ENCODE results near the gene PCDH19.

The PCDH19 gene

GRCh38 chrX:100395781-100396180, 14.3 kb downstream of the PCDH19 start:
- DNase-seq = no peak

- DNase-seq = no peak
These were observed 28.5 kb downstream of the PCDH19 start for GRCh38 chrX:100381619-100382018.

- peak; percentile 8 for DNase-seq
These were observed 30.6 kb downstream of the PCDH19 start for GRCh38 chrX:100379388-100379986.

- no peak for DNase-seq
These were observed 32.2 kb downstream of the PCDH19 start for GRCh38 chrX:100377826-100378225.

- no peak for DNase-seq
These were observed 33.5 kb downstream of the PCDH19 start for GRCh38 chrX:100376576-100376975.

GRCh38 chrX:100373673-100374072, 36.4 kb downstream of the PCDH19 start:
- no peak for DNase-seq

GRCh38 chrX:100368167-100368566, 41.9 kb downstream of the PCDH19 start:
- peak; percentile 17 for DNase-seq

GRCh38 chrX:100363896-100364295, 46.2 kb downstream of the PCDH19 start:
- no peak for DNase-seq

GRCh38 chrX:100358766-100359165, 51.3 kb downstream of the PCDH19 start:
- DNase-seq = no peak

GRCh38 chrX:100356351-100356896, 53.6 kb downstream of the PCDH19 start:
- no peak for DNase-seq

- DNase-seq = no peak
These were observed 54.4 kb downstream of the PCDH19 start for GRCh38 chrX:100355680-100356079.

- no peak for DNase-seq
These were observed 56.7 kb downstream of the PCDH19 start for GRCh38 chrX:100353326-100353725.

GRCh38 chrX:100350704-100351489, 59.2 kb downstream of the PCDH19 start:
- DNase-seq = no peak

GRCh38 chrX:100349391-100349790, 60.7 kb downstream of the PCDH19 start:
- no peak for DNase-seq

GRCh38 chrX:100341142-100341510, 68.9 kb downstream of the PCDH19 start:
- DNase-seq = no peak

- no peak for DNase-seq
These were observed 69.5 kb downstream of the PCDH19 start for GRCh38 chrX:100340491-100341141.

GRCh38 chrX:100328351-100328750, 81.7 kb downstream of the PCDH19 start:
- DNase-seq = no peak

- DNase-seq = no peak
These were observed 90.4 kb downstream of the PCDH19 start for GRCh38 chrX:100319716-100320115.

GRCh38 chrX:100316987-100317386, 93.1 kb downstream of the PCDH19 start:
- no peak for DNase-seq

GRCh38 chrX:100315566-100315965, 94.5 kb downstream of the PCDH19 start:
- no peak for DNase-seq

GRCh38 chrX:100299559-100299958, 110.5 kb downstream of the PCDH19 start:
- DNase-seq = no peak

- no peak for DNase-seq
These were observed 112.3 kb downstream of the PCDH19 start for GRCh38 chrX:100297728-100298127.

- no peak for DNase-seq
These were observed 113.8 kb downstream of the PCDH19 start for GRCh38 chrX:100296183-100296753.

GRCh38 chrX:100294965-100295364, 115.1 kb downstream of the PCDH19 start:
- no peak for DNase-seq

Measured in activated CD4-positive, alpha-beta T cell treated with anti-CD3 and anti-CD28 coated beads, Interleukin-10, Interleukin-2, amounts not matched to agents 100 ng/mL and 50 ng/mL, durations not matched to agents 16 hours and 8 hours (primary cell).